OCI-LY3 (cell line): ENCODE results near the gene CDCP2.

Experiments
- H2AFZ ChIP-seq: fragments of 200-600, 300-600 bp; shearing (Covaris generic); 2 replicates; pipeline ENCODE4 v1.6.0; 2014; ENCODE audit warnings: antibody characterized with exemption, low read depth, low read length
- H3K27ac ChIP-seq: fragments of 200-600, 300-600 bp; sonication (generic); 2 replicates; pipeline ENCODE4 v1.5.1; 2014; ENCODE audit warnings: mild to moderate bottlenecking, low read length, moderate library complexity, mixed read lengths
- H3K27me3 ChIP-seq: fragments of 200-600, 300-600 bp; sonication (generic); 2 replicates; pipeline ENCODE4 v1.6.1; 2014; ENCODE audit warnings: low read depth, low read length, mixed read lengths
- H3K36me3 ChIP-seq: fragments of 200-600, 300-600 bp; sonication (generic); replicated peaks from 2 replicates; pipeline ENCODE3; 2014; ENCODE audit warnings: low read depth, low read length, mixed read lengths
- H3K4me1 ChIP-seq: fragments of 300-600, 200-600 bp; sonication (generic); 2 replicates; pipeline ENCODE4 v1.6.1; 2014; ENCODE audit warnings: low read length, mixed read lengths
- H3K4me2 ChIP-seq: fragments of 200-600, 300-600 bp; sonication (generic); 2 replicates; pipeline ENCODE4 v1.6.1; 2014; ENCODE audit warnings: low read length, mixed read lengths
- H3K4me3 ChIP-seq: fragments of 300-600, 200-600 bp; sonication (generic); 2 replicates; pipeline ENCODE4 v1.5.1; 2014; ENCODE audit warnings: antibody characterized with exemption, mild to moderate bottlenecking, low read length, moderate library complexity
- H3K79me2 ChIP-seq: fragments of 300-600, 200-600 bp; shearing (Covaris generic); 2 replicates; pipeline ENCODE4 v1.6.1; 2014; ENCODE audit warnings: mild to moderate bottlenecking, low read length, mixed read lengths
- H3K9ac ChIP-seq: fragments of 300-600, 200-600 bp; shearing (Covaris generic); 2 replicates; pipeline ENCODE4 v1.6.0; 2014; ENCODE audit warnings: mild to moderate bottlenecking, low read length, moderate library complexity
- H3K9me3 ChIP-seq: fragments of 200-600, 300-600 bp; shearing (Covaris generic); 2 replicates; pipeline ENCODE4 v1.6.1; 2014; ENCODE audit warnings: low read length, mixed read lengths; ENCODE audit not compliant: insufficient read depth
- H4K20me1 ChIP-seq: fragments of 200-600, 300-600 bp; sonication (generic); 2 replicates; pipeline ENCODE4 v1.6.1; 2016; ENCODE audit warnings: low read length, mixed read lengths; ENCODE audit not compliant: insufficient read depth
- EZH2phosphoT487 ChIP-seq: fragments of 200-600 bp; shearing (Covaris generic); IDR thresholded peaks from 2 replicates; pipeline ENCODE4 v1.6.1; 2018; ENCODE audit warnings: antibody characterized with exemption, mixed run types, low read depth
- TF ChIP-seq, protein P1 (sequence below): fragments of 200-600, 300-600 bp; sonication (generic); IDR thresholded peaks from 2 replicates; pipeline ENCODE4 v1.5.1; 2014; ENCODE audit warnings: antibody characterized with exemption, low read length, low read depth

The CDCP2 gene

DNA sequence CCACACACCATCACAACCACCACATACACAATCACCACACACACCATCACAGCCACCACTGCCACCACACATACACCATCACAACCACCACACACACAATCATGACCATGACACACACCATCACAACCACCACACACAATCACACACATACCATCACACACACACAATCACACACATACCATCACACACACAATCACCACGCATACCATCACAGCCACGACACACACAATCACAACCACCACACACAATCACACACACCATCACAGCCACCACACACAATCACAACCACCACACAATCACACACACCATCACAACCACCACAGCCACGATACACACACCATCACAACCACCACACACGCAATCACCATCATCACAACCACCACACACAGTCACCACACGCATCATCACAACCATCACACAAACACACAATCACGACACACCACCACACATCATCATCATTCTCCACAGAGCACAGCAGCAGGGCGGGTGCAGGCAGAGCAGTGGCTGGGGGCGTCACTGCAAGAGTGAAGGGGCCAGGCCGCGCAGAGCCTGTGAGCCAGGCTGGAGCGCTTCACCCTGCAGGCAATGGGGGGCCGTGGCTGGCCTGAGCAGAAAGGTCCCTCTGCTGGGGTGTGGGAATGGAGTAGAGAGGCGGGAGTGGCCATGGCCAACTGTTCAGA lies 32.6 kb downstream of the CDCP2 start:
- Histone ChIP-seq H4K20me1 (no peaks in the 10 kb centered on the region), H3K4me3 (no peak overlapping the region)
- TF ChIP-seq, protein P1, sequence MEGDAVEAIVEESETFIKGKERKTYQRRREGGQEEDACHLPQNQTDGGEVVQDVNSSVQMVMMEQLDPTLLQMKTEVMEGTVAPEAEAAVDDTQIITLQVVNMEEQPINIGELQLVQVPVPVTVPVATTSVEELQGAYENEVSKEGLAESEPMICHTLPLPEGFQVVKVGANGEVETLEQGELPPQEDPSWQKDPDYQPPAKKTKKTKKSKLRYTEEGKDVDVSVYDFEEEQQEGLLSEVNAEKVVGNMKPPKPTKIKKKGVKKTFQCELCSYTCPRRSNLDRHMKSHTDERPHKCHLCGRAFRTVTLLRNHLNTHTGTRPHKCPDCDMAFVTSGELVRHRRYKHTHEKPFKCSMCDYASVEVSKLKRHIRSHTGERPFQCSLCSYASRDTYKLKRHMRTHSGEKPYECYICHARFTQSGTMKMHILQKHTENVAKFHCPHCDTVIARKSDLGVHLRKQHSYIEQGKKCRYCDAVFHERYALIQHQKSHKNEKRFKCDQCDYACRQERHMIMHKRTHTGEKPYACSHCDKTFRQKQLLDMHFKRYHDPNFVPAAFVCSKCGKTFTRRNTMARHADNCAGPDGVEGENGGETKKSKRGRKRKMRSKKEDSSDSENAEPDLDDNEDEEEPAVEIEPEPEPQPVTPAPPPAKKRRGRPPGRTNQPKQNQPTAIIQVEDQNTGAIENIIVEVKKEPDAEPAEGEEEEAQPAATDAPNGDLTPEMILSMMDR = no peak
- no peak for TF ChIP-seq EZH2phosphoT487

DNA sequence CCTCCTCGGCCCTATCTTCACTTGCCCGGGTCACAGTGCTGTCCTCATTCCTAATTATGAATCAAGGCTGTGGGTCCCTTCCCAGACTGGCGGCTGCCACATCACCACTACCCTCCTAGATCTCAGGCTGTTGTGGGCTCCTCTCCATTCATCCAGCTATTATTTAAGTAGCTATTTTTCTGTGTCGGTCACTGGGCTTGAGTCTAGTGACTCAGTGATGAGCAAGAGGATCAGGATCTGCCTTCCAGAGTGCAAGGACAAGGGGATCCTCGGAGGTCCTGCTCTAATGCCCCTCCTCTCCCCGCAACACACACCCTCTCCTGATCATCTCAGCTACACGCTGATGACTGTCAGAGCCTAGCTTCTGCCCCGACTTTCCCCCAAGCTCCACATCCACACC lies 34.1 kb downstream of the CDCP2 start:
- H3K9me3 ChIP-seq = no peaks in the 10 kb centered on the region
- no peak overlapping the region for H3K9ac ChIP-seq
- H4K20me1 ChIP-seq = no peaks in the 10 kb centered on the region
- H3K27ac ChIP-seq = no peak overlapping the region
- TF ChIP-seq EZH2phosphoT487 = no peak
- TF ChIP-seq, protein P1 = no peak
- no peaks in the 10 kb centered on the region for H3K27me3 ChIP-seq
- no peaks in the 10 kb centered on the region for H3K79me2 ChIP-seq
- no peak overlapping the region for H3K4me2 ChIP-seq
- no peak overlapping the region for H2AFZ ChIP-seq
- H3K4me3 ChIP-seq = no peak overlapping the region
- H3K4me1 ChIP-seq = peaks cover 3% of the 10 kb centered on the region; the same call in 1 of the 2 replicates
- no peaks in the 10 kb centered on the region for H3K36me3 ChIP-seq

More for the DNA sequence above, 32.6 kb downstream of the CDCP2 start:
- Histone ChIP-seq H3K27me3 (no peaks in the 10 kb centered on the region), H3K36me3 (no peaks in the 10 kb centered on the region), H3K79me2 (no peaks in the 10 kb centered on the region), H3K9ac (no peak overlapping the region), H3K4me2 (no peak overlapping the region), H3K4me1 (peaks cover 3% of the 10 kb centered on the region; the same call in 1 of the 2 replicates), H3K27ac (no peak overlapping the region), H3K9me3 (no peaks in the 10 kb centered on the region), H2AFZ (no peak overlapping the region)

DNA sequence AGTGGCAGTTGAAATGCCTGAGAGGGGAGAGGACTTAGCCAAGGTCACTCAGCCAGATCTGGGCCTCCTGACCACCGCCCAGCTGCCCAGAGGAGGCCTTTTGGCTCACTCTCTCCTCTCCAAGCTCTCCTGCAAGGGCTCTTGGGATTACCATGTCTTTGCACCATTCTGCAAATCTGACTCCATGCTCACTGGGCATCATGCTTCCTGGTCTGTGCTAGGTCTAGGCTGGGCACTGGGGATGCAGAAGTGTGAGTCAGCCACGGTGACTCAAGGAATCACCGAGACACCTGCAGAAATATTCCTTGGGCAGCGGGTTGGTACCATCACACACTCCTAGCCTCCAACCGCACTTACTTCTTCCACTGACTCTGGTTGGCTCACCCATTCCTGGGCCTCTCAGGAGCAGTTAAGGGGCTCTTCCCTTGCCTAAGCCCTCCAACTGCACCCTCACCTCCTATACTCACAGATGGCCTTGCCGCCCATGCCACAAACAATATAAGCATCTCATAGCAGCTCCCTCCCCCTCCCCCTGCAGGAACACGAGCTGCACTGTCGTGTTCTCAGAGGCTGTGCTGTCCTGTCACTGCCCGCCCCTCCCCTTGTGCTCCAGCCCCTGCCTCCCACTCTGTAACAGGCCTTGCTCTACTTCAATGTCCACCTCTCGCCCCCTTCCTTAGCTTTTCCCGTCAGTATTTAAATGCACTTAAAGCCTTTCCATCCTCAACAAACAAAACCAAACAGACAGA lies 34.8 kb downstream of the CDCP2 start:
- no peak overlapping the region for H3K27ac ChIP-seq
- H3K9me3 ChIP-seq = no peaks in the 10 kb centered on the region
- H2AFZ ChIP-seq = no peak overlapping the region
- no peak overlapping the region for H3K4me3 ChIP-seq
- no peaks in the 10 kb centered on the region for H3K27me3 ChIP-seq
- TF ChIP-seq, protein P1 = no peak
- no peak for TF ChIP-seq EZH2phosphoT487
- no peak overlapping the region for H3K4me2 ChIP-seq
- no peaks in the 10 kb centered on the region for H3K36me3 ChIP-seq
- no peaks in the 10 kb centered on the region for H4K20me1 ChIP-seq
- no peaks in the 10 kb centered on the region for H3K79me2 ChIP-seq
- H3K9ac ChIP-seq = no peak overlapping the region
- peaks cover 3% of the 10 kb centered on the region; the same call in 1 of the 2 replicates for H3K4me1 ChIP-seq

DNA sequence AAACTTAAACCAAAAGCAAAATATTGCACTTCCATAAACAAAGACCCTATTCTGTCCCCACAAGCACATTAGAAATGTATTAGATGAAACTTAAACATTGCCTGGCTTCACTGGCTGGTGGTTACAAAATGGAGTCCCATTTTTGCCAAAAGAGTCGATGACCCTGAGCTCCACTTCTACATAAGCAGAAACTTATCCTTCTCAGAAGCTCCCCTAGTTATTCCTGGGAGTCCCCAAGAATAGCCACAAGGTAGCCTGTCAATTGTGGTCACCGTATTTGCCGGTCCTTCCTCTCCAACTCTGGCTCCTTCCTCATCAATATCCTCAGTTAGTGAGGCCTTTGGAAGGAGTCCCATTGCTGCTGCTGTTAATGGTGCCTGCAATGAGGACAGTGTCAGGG lies 37.3 kb downstream of the CDCP2 start:
- Histone ChIP-seq H3K79me2 (no peaks in the 10 kb centered on the region), H3K9ac (no peak overlapping the region), H2AFZ (no peak overlapping the region), H3K4me1 (no peaks in the 10 kb centered on the region), H3K27ac (no peak overlapping the region), H3K9me3 (no peaks in the 10 kb centered on the region), H3K27me3 (no peaks in the 10 kb centered on the region), H3K36me3 (no peaks in the 10 kb centered on the region), H3K4me2 (no peak overlapping the region), H4K20me1 (no peaks in the 10 kb centered on the region), H3K4me3 (no peak overlapping the region)
- TF ChIP-seq, protein P1 = no peak
- TF ChIP-seq EZH2phosphoT487 = no peak
